Esophagus muscularis mucosa (tissue), 4 donors: ENCODE results near the gene TMEM143. TPM values are rescaled to one million over a fixed set of nuclear protein-coding genes. Genes with fewer than 3 reads are reported as not detected.

Experiments
- DNase-seq: peaks from one replicate; pipeline ENCODE4 v3.0.0-alpha.2; 2017; ENCODE audit errors: extremely low spot score
- H3K27ac ChIP-seq, 4 donors: fragments of 200-600 bp; sonication (generic); replicated peaks in 1 of 4; 1 replicate in 3 of 4; 2 replicates in 1 of 4; pipeline ENCODE4 v1.5.1; 2016 to 2019; ENCODE audit warnings: mild to moderate bottlenecking in 1 of 4
- H3K27me3 ChIP-seq, 4 donors: fragments of 200-600 bp; sonication (generic); one replicate each; pipeline versions ENCODE4 v1.5.1 to v1.6.0; 2016 to 2019
- H3K36me3 ChIP-seq, 4 donors: fragments of 200-600 bp; sonication (generic); one replicate each; pipeline ENCODE4 v1.5.1; 2016 to 2019
- H3K4me1 ChIP-seq, 4 donors: fragments of 200-600 bp; sonication (generic); one replicate each; pipeline ENCODE4 v1.5.1; 2016 to 2019
- H3K4me3 ChIP-seq, 4 donors: fragments of 200-600 bp; sonication (generic); 1 replicate in 2 of 4; 2 replicates in 2 of 4; pipeline ENCODE4 v1.5.1; 2016 to 2019; ENCODE audit warnings: mild to moderate bottlenecking in 4 of 4, moderate library complexity in 1 of 4
- H3K9me3 ChIP-seq, 4 donors: fragments of 200-600 bp; sonication (generic); 1 replicate in 3 of 4; 2 replicates in 1 of 4; pipeline ENCODE4 v1.5.1; 2016 to 2019
- EP300 ChIP-seq: sonication (generic); formaldehyde crosslinking; IDR thresholded peaks from one replicate; pipeline ENCODE4 v1.6.1; 2017; ENCODE audit warnings: antibody characterized with exemption
- POLR2A ChIP-seq: fragments of 450-650 bp; IDR thresholded peaks from one replicate; pipeline ENCODE4 v1.6.1; 2017; ENCODE audit warnings: antibody characterized with exemption, moderate library complexity, mild to moderate bottlenecking, low read depth
- POLR2AphosphoS5 ChIP-seq, 2 donors: sonication (generic); formaldehyde crosslinking; IDR thresholded peaks; one replicate each; pipeline ENCODE4 v1.6.1; 2017; ENCODE audit warnings: antibody characterized with exemption in 2 of 2
- WGBS: methylation state at CpG from one replicate; pipeline ENCODE4 v1.1.5; 2018; 5-methylcytosine and 5-hydroxymethylcytosine counted together
- intact Hi-C: fragments of 100-400 bp; cut with DNase I; formaldehyde crosslinking; loops from one replicate; pipeline ENCODE4 v1.15.1; 2023
- total RNA-seq, 4 donors: library from RNA; depleted of rRNA; stranded (reverse); fragments of >200 nt; gene quantifications; one replicate each; pipeline versions ENCODE4 v1.1.0 to v1.2.1, GENCODE V29; 2016
- TF ChIP-seq, protein P1 (sequence below), 3 experiments: fragments of 200-600 bp in 2 of 3; fragments of 450-650 bp in 1 of 3; sonication (generic) in 2 of 3; IDR thresholded peaks; one replicate each; pipeline ENCODE4 v1.5.1; 2017 to 2019; ENCODE audit warnings: antibody characterized with exemption in 3 of 3, mild to moderate bottlenecking in 2 of 3, moderate library complexity in 1 of 3

Gene TMEM143
- total RNA-seq, 4 donors from 2014 or later: 4.8 to 8.3 (median 7.1) TPM

DNA sequence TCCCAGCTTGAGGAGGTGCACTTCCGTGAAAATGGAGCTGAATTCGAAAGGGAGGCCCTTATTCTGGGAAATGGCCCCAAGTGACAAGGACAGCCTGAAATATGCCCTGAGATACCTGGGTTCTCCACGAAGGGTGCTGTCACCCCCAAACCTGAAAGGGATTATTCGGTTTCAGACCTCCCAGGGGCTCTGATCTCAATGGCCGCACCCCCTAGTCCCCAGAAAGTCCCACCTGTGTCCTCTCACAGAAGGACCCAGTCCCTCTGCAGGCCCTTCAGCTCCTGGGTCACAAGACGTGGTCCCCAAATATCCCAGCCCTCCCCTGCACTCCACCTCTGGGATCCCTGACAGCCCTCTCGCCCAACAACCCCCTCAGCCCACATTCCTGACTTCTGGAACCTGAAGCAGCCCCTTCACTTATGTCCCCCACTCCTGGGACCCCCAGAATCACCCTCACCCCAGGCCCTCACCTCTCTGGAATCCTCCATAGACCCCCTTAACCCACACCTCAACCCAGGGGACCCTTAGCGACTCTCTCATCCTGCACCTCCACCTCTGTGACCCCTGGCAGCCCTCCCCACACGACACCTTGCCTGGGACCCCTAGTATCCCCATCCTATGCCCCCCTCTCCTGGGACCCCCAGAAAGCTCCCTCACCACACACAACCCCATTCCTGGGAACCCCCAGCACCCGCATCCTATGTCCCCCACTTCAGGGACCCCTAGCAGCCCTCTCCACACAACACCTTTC lies 1.0 kb upstream of the TMEM143 start:
- H3K27ac ChIP-seq: peak overlapping the region; percentile 92 to 97 (median 94)
- H3K4me3 ChIP-seq: peak overlapping the region; percentile 63 to 74 (median 64)
- H3K36me3 ChIP-seq: peaks cover 0 to 12% (median 2%) of the 10 kb centered on the region in 4 donors
- no peak for DNase-seq
- TF ChIP-seq POLR2AphosphoS5 (IDR thresholded peaks at IDR 0.05) (no peak), POLR2A (no peak), EP300 (no peak)
- TF ChIP-seq, protein P1, sequence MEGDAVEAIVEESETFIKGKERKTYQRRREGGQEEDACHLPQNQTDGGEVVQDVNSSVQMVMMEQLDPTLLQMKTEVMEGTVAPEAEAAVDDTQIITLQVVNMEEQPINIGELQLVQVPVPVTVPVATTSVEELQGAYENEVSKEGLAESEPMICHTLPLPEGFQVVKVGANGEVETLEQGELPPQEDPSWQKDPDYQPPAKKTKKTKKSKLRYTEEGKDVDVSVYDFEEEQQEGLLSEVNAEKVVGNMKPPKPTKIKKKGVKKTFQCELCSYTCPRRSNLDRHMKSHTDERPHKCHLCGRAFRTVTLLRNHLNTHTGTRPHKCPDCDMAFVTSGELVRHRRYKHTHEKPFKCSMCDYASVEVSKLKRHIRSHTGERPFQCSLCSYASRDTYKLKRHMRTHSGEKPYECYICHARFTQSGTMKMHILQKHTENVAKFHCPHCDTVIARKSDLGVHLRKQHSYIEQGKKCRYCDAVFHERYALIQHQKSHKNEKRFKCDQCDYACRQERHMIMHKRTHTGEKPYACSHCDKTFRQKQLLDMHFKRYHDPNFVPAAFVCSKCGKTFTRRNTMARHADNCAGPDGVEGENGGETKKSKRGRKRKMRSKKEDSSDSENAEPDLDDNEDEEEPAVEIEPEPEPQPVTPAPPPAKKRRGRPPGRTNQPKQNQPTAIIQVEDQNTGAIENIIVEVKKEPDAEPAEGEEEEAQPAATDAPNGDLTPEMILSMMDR (IDR thresholded peaks at IDR 0.05): no peak
- 81% methylated on average over 7 of the region's 10 CpGs for WGBS
- intact Hi-C loops: no loop called here
- no peaks in the 10 kb centered on the region for H3K9me3 ChIP-seq
- no peaks in the 10 kb centered on the region for H3K27me3 ChIP-seq
- H3K4me1 ChIP-seq: peaks cover 4 to 20% (median 16%) of the 10 kb centered on the region in 4 donors

DNA sequence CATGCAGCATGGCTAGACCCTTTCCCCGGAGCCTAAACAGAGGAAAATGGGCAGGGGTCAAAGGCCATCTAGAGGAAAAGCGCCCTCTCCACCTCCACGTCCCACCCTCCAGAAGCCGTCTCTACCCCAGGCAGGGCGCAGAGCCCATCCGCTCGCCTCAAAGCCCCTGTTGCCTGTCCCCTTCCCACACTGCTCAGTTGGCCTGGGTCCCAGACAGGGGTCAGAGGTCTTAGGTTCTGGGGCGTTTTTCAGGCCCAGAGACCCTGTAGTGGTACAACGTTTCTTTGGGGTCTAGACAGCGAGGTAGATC lies 285 bp downstream of the TMEM143 start:
- peak overlapping the region; percentile 63 to 74 (median 64) for H3K4me3 ChIP-seq
- H3K9me3 ChIP-seq: no peaks in the 10 kb centered on the region
- peak overlapping the region; percentile 92 to 97 (median 94) for H3K27ac ChIP-seq
- intact Hi-C loops: no loop called here
- WGBS: 0% methylated on average over 5 of the region's 10 CpGs
- DNase-seq: no peak
- H3K4me1 ChIP-seq: peaks cover 4 to 20% (median 16%) of the 10 kb centered on the region in 4 donors
- H3K36me3 ChIP-seq: peaks cover 0 to 14% (median 9%) of the 10 kb centered on the region in 4 donors
- H3K27me3 ChIP-seq: no peaks in the 10 kb centered on the region
- TF ChIP-seq POLR2A (no peak), POLR2AphosphoS5 (IDR thresholded peaks at IDR 0.05) (no peak), EP300 (no peak)
- TF ChIP-seq, protein P1 (IDR thresholded peaks at IDR 0.05): no peak

DNA sequence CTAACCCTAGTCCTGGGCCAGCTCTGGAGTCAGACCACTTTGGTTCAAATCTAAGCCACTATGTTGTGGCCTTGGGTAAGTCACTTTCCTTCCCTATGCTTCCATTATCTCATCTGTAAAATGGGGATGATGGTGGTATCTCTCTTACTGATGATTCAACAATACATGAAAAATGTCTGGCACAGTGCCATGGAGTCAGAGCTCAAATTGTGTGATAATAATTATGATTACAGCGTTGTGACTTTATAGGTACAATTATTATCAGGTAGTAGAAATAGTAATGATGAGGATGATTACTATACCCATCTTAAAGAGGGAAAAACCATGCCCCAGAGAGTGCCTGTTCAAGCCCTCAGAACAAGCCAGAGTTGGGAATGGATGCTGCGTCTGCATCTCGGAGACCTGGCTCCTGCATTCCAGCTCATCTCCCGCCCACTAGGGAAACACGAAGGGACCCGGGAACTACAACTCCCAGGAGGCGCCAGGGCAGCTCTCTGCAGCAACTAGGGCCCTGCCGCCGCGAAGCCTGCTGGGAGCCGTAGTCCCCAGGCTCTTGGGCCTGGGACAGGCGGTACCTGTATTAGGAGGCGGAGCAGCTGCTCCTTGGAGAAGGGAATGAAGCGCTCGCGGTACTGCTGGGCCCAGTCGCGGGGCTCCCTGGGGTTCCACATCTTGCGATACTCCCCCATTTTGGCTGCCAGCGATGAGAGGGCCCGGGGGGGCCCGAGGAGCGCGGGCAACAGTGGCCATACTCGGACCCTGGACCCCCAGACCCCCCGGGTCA lies 832 bp downstream of the TMEM143 start:
- intact Hi-C loops: no loop called here
- 4% methylated on average over 20 of the region's 26 CpGs for WGBS
- peak overlapping the region; percentile 63 to 74 (median 64) for H3K4me3 ChIP-seq
- H3K9me3 ChIP-seq: no peaks in the 10 kb centered on the region
- peak overlapping the region; percentile 92 to 97 (median 94) for H3K27ac ChIP-seq
- no peaks in the 10 kb centered on the region for H3K27me3 ChIP-seq
- H3K4me1 ChIP-seq: peaks cover 4 to 20% (median 16%) of the 10 kb centered on the region in 4 donors
- DNase-seq: peak; percentile 96
- peaks cover 0 to 16% (median 10%) of the 10 kb centered on the region in 4 donors for H3K36me3 ChIP-seq
- TF ChIP-seq POLR2AphosphoS5 (IDR thresholded peaks at IDR 0.05): peak; percentile 0 to 85
- TF ChIP-seq POLR2A: no peak
- no peak for TF ChIP-seq EP300
- TF ChIP-seq, protein P1 (IDR thresholded peaks at IDR 0.05): peak in 1 of 3 experiments; percentile 27

DNA sequence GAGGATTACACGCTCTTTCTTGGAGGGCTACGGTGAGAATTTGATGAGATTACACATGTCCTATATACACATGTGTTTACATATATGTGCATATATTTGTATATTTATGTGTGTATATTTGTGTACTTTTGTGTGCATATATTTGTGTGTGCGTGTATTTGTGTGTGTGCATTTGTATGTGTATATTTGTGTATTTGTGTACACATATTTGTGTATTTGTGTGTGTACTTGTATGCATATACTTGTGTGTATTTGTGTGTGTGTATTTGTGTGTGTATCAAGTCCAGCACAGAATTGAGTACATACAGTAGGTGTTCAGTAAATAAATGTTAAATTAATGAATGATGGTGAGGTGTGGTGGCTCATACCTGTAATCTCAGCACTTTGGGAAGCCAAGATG lies 1.8 kb downstream of the TMEM143 start:
- WGBS: 100% methylated on average over 3 of the region's 3 CpGs
- Histone ChIP-seq H3K9me3 (no peaks in the 10 kb centered on the region), H3K4me3 (no peak overlapping the region), H3K4me1 (peaks cover 4 to 20% (median 16%) of the 10 kb centered on the region in 4 donors), H3K27me3 (no peaks in the 10 kb centered on the region), H3K27ac (no peak overlapping the region), H3K36me3 (peaks cover 0 to 16% (median 10%) of the 10 kb centered on the region in 4 donors)
- DNase-seq: no peak
- TF ChIP-seq, protein P1 (IDR thresholded peaks at IDR 0.05): no peak
- TF ChIP-seq POLR2AphosphoS5 (IDR thresholded peaks at IDR 0.05) (no peak), EP300 (no peak), POLR2A (no peak)
- intact Hi-C loops: no loop called here
